SK-N-SH treated with all-trans-retinoic acid at 6 μM for 48 hours (cell line): ENCODE data around the gene CXCL3.

Source experiments
- ATAC-seq: fragments of 200-7000 bp; cut with Tn5 transposase; 3 replicates; pipeline ENCODE4 v1.9.1; 2020; ENCODE audit warnings: mild to moderate bottlenecking, moderate library complexity
- ARNTL ChIP-seq: fragments of 450-650 bp; formaldehyde crosslinking; IDR thresholded peaks from 2 replicates; pipeline ENCODE4 v1.5.0; 2020; ENCODE audit warnings: low read depth, mild to moderate bottlenecking, moderate library complexity, borderline replicate concordance
- CREB5 ChIP-seq: fragments of 250-450 bp; sonication (Bioruptor Pico); IDR thresholded peaks from 2 replicates; pipeline ENCODE4 v1.5.1; 2020; ENCODE audit warnings: low read depth, mild to moderate bottlenecking, moderate library complexity
- CSDC2 ChIP-seq: fragments of 250-450 bp; sonication (Bioruptor Pico); IDR thresholded peaks from 2 replicates; pipeline ENCODE4 v1.5.0; 2020; ENCODE audit warnings: mild to moderate bottlenecking, moderate library complexity
- CSRNP3 ChIP-seq: fragments of 250-450 bp; sonication (Bioruptor Pico); IDR thresholded peaks from 2 replicates; pipeline ENCODE4 v1.5.1; 2021; ENCODE audit warnings: mild to moderate bottlenecking, moderate library complexity
- ESRRG ChIP-seq: fragments of 250-450 bp; sonication (Bioruptor Pico); IDR thresholded peaks from 2 replicates; pipeline ENCODE4 v1.6.1; 2021; ENCODE audit warnings: mild to moderate bottlenecking
- GLIS3 ChIP-seq: fragments of 250-450 bp; sonication (Bioruptor Pico); IDR thresholded peaks from 2 replicates; pipeline ENCODE4 v1.5.0; 2020; ENCODE audit warnings: mild to moderate bottlenecking, moderate library complexity
- ISL1 ChIP-seq: fragments of 250-450 bp; sonication (Bioruptor Pico); IDR thresholded peaks from 2 replicates; pipeline ENCODE4 v2.1.2; 2022; ENCODE audit warnings: mild to moderate bottlenecking, moderate library complexity
- PATZ1 ChIP-seq: fragments of 250-450 bp; sonication (Bioruptor Pico); IDR thresholded peaks from 2 replicates; pipeline ENCODE4 v1.8.0; 2020; ENCODE audit warnings: mild to moderate bottlenecking, moderate library complexity, borderline replicate concordance
- SNAI2 ChIP-seq: fragments of 250-450 bp; sonication (Bioruptor Pico); IDR thresholded peaks from 2 replicates; pipeline ENCODE4 v1.5.0; 2020; ENCODE audit warnings: mild to moderate bottlenecking, moderate library complexity
- TCF4 ChIP-seq: fragments of 250-450 bp; sonication (Bioruptor Pico); IDR thresholded peaks from 2 replicates; pipeline ENCODE4 v1.8.0; 2021; ENCODE audit warnings: mild to moderate bottlenecking, moderate library complexity, borderline replicate concordance
- TOX ChIP-seq: fragments of 250-450 bp; sonication (Bioruptor Pico); IDR thresholded peaks from 2 replicates; pipeline ENCODE4 v1.8.0; 2021; ENCODE audit warnings: mild to moderate bottlenecking, moderate library complexity, borderline replicate concordance
- TSHZ2 ChIP-seq: fragments of 250-450 bp; sonication (Bioruptor Pico); IDR thresholded peaks from 2 replicates; pipeline ENCODE4 v1.5.0; 2020; ENCODE audit warnings: mild to moderate bottlenecking, moderate library complexity
- ZC3H10 ChIP-seq: fragments of 250-450 bp; sonication (Bioruptor Pico); IDR thresholded peaks from 2 replicates; pipeline ENCODE4 v1.5.1; 2021; ENCODE audit warnings: mild to moderate bottlenecking, moderate library complexity
- ZFP30 ChIP-seq: fragments of 450-650 bp; formaldehyde crosslinking; IDR thresholded peaks from 2 replicates; pipeline ENCODE4 v1.5.0; 2022; ENCODE audit warnings: mild to moderate bottlenecking, moderate library complexity
- ZNF565 ChIP-seq: fragments of 450-650 bp; formaldehyde crosslinking; conservative IDR thresholded peaks from 2 replicates; pipeline ENCODE4 v1.5.0; 2020; ENCODE audit warnings: low read depth, mild to moderate bottlenecking, moderate library complexity
- ZNF70 ChIP-seq: fragments of 450-650 bp; formaldehyde crosslinking; IDR thresholded peaks from 2 replicates; pipeline ENCODE4 v1.5.0; 2020; ENCODE audit warnings: mild to moderate bottlenecking, moderate library complexity
- ZNF8 ChIP-seq: fragments of 450-650 bp; formaldehyde crosslinking; IDR thresholded peaks from 2 replicates; pipeline ENCODE4 v1.5.0; 2020; ENCODE audit warnings: mild to moderate bottlenecking, moderate library complexity

The CXCL3 gene

GRCh38 chr4:74057588-74057987 lies 19.1 kb upstream of the CXCL3 start:
- TF ChIP-seq ISL1 (CRISPR knock-in tag) (no peak), TCF4 (CRISPR knock-in tag) (no peak), PATZ1 (CRISPR knock-in tag) (no peak)
- TF ChIP-seq, all 23 proteins: peak for 0
- ATAC-seq, result no peak

- TF ChIP-seq ZNF565 (CRISPR knock-in tag) (no peak), CREB5 (CRISPR knock-in tag) (no peak), CSDC2 (CRISPR knock-in tag) (no peak), SNAI2 (CRISPR knock-in tag) (no peak), ESRRG (CRISPR knock-in tag) (no peak), ZNF8 (CRISPR knock-in tag) (no peak)
- ATAC-seq, result no peak
These were observed 18.5 kb upstream of the CXCL3 start for GRCh38 chr4:74056858-74057562.

GRCh38 chr4:74056114-74056857 lies 17.8 kb upstream of the CXCL3 start:
- TF ChIP-seq ZNF70 (CRISPR knock-in tag), result no peak
- TF ChIP-seq GLIS3 (CRISPR knock-in tag), result no peak
- TF ChIP-seq PATZ1 (CRISPR knock-in tag), result no peak
- no peak for TF ChIP-seq ZNF565 (CRISPR knock-in tag)
- ATAC-seq, result no peak

GRCh38 chr4:74055498-74055897 lies 17.0 kb upstream of the CXCL3 start:
- TF ChIP-seq PATZ1 (CRISPR knock-in tag) (no peak), ZFP30 (CRISPR knock-in tag) (no peak), ZC3H10 (CRISPR knock-in tag) (no peak), ESRRG (CRISPR knock-in tag) (no peak), TOX (CRISPR knock-in tag) (no peak), ZNF8 (CRISPR knock-in tag) (no peak), ARNTL (CRISPR knock-in tag) (no peak), TSHZ2 (CRISPR knock-in tag) (no peak), GLIS3 (CRISPR knock-in tag) (no peak), CSRNP3 (CRISPR knock-in tag) (no peak)
- TF ChIP-seq, all 23 proteins: peak for 0
- ATAC-seq, result no peak
